Skeletal muscle satellite cell (primary cell): ENCODE results near the gene BCOR.
A peak's percentile ranks its signal among the peaks of the same experiment; 100 is the strongest.

ENCODE experiments used
- H3K27me3 ChIP-seq: 2 replicates; pipeline ENCODE4 v1.7.0; 2013; ENCODE audit warnings: low read length; ENCODE audit not compliant: control insufficient read depth, insufficient read depth
- H3K36me3 ChIP-seq: 2 replicates; pipeline ENCODE4 v1.7.0; 2013; ENCODE audit warnings: mild to moderate bottlenecking, control low read depth, low read length; ENCODE audit not compliant: insufficient read depth
- H3K4me1 ChIP-seq: 2 replicates; pipeline ENCODE4 v1.7.0; 2013; ENCODE audit warnings: low read length; ENCODE audit not compliant: control insufficient read depth, insufficient read depth
- H3K4me2 ChIP-seq: 2 replicates; pipeline ENCODE4 v1.7.0; 2013; ENCODE audit warnings: mild to moderate bottlenecking, low read length
- H3K4me3 ChIP-seq: 2 replicates; pipeline ENCODE4 v1.7.0; 2013; ENCODE audit warnings: low read length
- H3K9ac ChIP-seq: 2 replicates; pipeline ENCODE4 v1.7.0; 2013; ENCODE audit warnings: mild to moderate bottlenecking, low read depth, low read length, moderate library complexity
- H3K9me3 ChIP-seq: replicated peaks from 2 replicates; pipeline ENCODE4 v1.7.0; 2013; ENCODE audit warnings: mild to moderate bottlenecking, control low read depth, low read length

BCOR gene

DNA sequence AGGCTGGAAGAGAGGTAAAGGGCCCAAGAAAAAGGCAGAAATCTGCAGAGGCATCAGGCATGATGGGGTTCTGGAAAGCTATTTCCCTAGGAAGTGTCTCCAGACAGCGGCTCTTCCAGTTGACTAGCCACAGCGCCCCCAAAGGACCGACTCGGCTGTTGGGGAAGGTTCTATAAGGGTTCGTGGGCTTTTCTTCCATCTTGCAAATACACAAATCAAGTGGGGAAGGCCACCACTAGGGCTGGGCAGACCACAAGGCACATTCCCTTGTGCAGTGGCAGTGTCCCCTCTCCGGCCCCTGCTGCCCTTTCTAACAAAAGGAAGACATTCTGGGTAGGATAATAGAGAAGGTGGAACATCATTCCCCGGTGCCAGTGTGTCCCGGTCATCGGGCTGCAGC is 18.2 kb downstream of the BCOR start:
- H3K9me3 ChIP-seq: no peaks in the 10 kb centered on the region
- no peak overlapping the region for H3K9ac ChIP-seq
- H3K4me1 ChIP-seq: peaks cover 27% of the 10 kb centered on the region
- no peak overlapping the region for H3K4me2 ChIP-seq
- H3K27me3 ChIP-seq: no peaks in the 10 kb centered on the region
- peaks cover under 1% of the 10 kb centered on the region for H3K36me3 ChIP-seq
- H3K4me3 ChIP-seq: no peak overlapping the region

DNA sequence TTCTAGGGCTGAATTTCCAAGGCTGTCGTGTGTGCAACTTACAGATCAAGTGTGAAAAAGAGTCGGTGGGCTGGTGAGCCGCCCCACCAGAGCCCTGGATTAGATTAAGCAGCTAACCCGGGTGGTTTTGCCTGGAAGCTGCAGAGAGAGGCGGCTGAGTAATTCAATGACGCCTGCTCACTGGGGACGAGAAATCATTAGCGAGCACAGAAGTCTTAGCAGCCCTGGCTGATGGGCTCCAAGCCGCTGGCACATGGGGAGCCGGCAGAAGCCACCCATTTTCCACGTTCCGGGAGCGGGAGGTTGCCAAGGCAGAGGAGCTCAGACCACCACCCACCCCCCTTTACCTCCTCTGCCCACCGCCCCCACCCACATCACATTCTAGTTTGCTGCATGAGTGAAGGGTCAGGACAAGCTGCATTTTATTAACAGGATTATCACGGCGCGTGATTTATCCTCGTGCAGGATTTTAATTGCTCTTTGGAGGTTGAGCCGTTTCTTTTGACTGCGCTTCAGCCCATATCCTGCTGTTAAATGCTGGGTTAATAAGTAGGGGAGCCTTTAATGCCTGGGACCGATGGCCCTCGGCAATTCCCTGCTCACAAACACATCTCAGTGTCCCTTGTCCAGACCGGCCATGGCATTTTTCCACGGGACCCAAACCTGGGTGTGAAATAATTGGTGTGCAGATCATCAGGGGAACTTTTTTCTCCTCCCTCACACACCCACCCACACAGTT is 19.1 kb downstream of the BCOR start:
- Histone ChIP-seq H3K4me3 (no peak overlapping the region), H3K36me3 (peaks cover 10% of the 10 kb centered on the region), H3K4me1 (peaks cover 18% of the 10 kb centered on the region), H3K4me2 (no peak overlapping the region), H3K9me3 (no peaks in the 10 kb centered on the region), H3K9ac (no peak overlapping the region), H3K27me3 (no peaks in the 10 kb centered on the region)

GRCh38 chrX:40077906-40078305 is 19.9 kb downstream of the BCOR start:
- Histone ChIP-seq H3K9ac (no peak overlapping the region), H3K36me3 (peaks cover 17% of the 10 kb centered on the region), H3K4me3 (no peak overlapping the region), H3K4me1 (peaks cover 10% of the 10 kb centered on the region), H3K4me2 (no peak overlapping the region), H3K9me3 (no peaks in the 10 kb centered on the region), H3K27me3 (no peaks in the 10 kb centered on the region)

GRCh38 chrX:40076750-40077575 is 20.8 kb downstream of the BCOR start:
- H3K27me3 ChIP-seq: no peaks in the 10 kb centered on the region
- peak overlapping the region; percentile 9 for H3K4me2 ChIP-seq
- peaks cover 23% of the 10 kb centered on the region for H3K36me3 ChIP-seq
- H3K4me3 ChIP-seq: no peak overlapping the region
- no peaks in the 10 kb centered on the region for H3K9me3 ChIP-seq
- no peak overlapping the region for H3K9ac ChIP-seq
- H3K4me1 ChIP-seq: peaks cover 10% of the 10 kb centered on the region

GRCh38 chrX:40074959-40075332 is 22.8 kb downstream of the BCOR start:
- H3K4me3 ChIP-seq: no peak overlapping the region

DNA sequence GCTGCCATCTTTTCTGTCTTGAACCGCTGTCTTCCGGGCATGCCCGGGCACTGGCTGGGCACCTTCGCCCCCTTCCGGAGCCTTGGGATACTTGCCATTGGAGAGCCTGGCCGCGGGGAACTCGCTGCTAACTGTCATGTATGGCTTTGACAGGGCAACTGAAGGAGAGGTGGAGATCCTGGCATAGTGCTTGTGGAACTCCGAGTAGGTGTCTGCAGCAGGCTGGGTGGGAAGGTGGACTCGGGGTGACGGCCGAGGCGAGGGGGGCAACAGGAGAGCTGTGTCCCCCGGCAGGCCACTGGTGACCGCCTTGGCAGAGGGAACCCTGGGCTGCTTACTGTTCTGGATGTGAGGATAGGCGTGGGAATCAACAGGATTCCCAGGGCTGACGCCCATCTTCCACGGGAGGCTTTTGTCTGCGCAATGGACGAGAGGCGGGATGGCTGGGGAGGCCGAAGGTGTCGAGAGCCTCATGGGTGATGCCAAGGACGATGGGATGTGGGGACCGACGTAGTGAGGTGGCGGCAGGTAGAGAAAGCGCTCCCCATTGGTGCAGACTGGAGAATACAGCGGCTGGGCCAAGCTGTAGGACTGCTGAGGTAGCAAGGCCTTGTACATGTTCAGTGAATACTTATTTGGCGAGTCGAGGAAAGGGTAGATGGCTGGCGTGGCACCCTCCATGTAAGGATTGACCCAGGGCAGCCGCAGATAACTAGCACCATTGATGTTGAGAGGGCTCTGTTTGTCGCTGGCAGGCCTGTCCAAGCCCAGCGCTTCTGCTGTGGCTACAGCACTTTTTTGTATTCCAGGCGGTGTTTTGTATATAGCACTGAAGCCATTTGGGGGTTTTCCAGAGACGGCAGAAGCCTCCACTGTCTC is 23.4 kb downstream of the BCOR start:
- Histone ChIP-seq H3K4me2 (no peak overlapping the region), H3K36me3 (peaks cover 38% of the 10 kb centered on the region), H3K9me3 (no peaks in the 10 kb centered on the region), H3K4me3 (no peak overlapping the region), H3K9ac (no peak overlapping the region), H3K4me1 (peaks cover 10% of the 10 kb centered on the region), H3K27me3 (no peaks in the 10 kb centered on the region)

More at GRCh38 chrX:40074959-40075332, 22.8 kb downstream of the BCOR start:
- peaks cover 10% of the 10 kb centered on the region for H3K4me1 ChIP-seq
- no peak overlapping the region for H3K9ac ChIP-seq
- H3K36me3 ChIP-seq: peaks cover 35% of the 10 kb centered on the region
- no peak overlapping the region for H3K4me2 ChIP-seq
- H3K27me3 ChIP-seq: no peaks in the 10 kb centered on the region
- no peaks in the 10 kb centered on the region for H3K9me3 ChIP-seq

DNA sequence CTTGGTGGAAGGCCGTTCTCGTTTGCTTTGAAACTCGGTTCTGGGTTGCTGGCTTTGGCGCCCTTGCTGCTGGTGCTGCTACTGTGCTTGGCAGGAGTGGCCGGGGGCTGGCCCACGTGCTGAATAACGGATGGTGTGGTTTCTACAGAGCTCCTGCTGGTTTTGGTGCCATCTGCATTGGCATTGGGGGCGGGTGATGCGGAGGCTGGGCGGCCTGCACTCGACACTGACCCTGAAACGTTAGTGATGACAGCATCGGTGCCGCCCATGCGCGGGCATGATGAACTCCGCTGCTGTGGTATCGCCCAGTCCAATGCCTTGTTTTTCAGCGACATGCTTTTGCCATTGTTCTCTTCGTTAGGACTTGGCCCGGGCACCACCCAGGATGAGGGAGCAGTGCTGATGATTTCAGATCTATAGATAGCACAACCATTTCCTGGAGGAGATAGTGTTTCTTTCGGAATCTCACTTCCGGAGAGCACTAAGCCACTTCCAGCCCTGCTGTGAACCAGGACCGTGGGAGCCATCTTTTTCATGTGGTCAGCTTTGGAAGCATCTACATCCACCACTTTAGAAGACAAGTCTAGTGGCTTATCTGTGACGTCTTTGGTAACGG is 24.2 kb downstream of the BCOR start:
- H3K4me1 ChIP-seq: peaks cover 10% of the 10 kb centered on the region
- H3K4me3 ChIP-seq: no peak overlapping the region
- H3K36me3 ChIP-seq: peaks cover 38% of the 10 kb centered on the region
- no peaks in the 10 kb centered on the region for H3K9me3 ChIP-seq
- H3K9ac ChIP-seq: no peak overlapping the region
- H3K4me2 ChIP-seq: no peak overlapping the region
- no peaks in the 10 kb centered on the region for H3K27me3 ChIP-seq

DNA sequence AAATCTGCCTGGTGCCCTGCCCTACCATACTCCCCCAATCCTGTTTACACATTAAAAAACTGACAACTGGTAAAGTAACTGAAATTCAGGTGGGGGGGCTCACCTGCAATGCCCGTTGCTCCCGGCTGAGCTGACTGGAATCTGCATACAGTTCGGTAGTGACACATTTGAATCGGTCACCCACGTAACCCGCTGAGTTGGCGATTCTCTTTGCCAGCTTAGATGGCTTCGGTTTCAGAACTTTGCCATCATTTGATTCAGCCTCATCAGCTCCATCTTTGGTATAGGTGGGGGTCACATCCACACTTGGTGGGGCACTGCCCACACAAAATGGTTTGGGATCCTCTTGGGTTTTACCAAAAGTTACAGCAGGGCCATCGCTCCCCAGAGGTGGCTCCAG is 25.5 kb downstream of the BCOR start:
- no peak overlapping the region for H3K9ac ChIP-seq
- no peaks in the 10 kb centered on the region for H3K27me3 ChIP-seq
- no peak overlapping the region for H3K4me2 ChIP-seq
- peaks cover 43% of the 10 kb centered on the region for H3K36me3 ChIP-seq
- no peak overlapping the region for H3K4me3 ChIP-seq
- H3K9me3 ChIP-seq: no peaks in the 10 kb centered on the region
- H3K4me1 ChIP-seq: peaks cover 10% of the 10 kb centered on the region

DNA sequence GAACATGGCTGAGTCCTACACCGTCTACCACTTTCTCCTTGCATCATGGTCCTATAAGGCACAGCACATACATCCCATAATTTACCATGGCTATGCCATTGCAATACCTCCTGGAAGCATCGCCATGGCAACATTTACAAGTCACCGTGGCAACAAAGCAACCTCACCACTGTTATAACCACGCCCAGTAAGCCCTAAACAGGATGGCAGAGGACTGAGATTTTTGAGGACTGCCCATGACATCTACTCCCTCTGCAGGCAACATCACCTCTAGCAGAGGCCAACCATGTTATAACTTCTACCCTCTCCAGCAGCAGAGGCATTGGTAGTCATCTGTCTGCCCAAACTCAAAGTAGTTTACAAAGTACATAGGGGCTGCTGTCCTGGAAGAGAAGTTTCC is 29.7 kb downstream of the BCOR start:
- H3K9me3 ChIP-seq: no peaks in the 10 kb centered on the region
- no peak overlapping the region for H3K9ac ChIP-seq
- no peak overlapping the region for H3K4me2 ChIP-seq
- H3K36me3 ChIP-seq: peaks cover 40% of the 10 kb centered on the region
- no peak overlapping the region for H3K4me3 ChIP-seq
- H3K4me1 ChIP-seq: no peaks in the 10 kb centered on the region
- H3K27me3 ChIP-seq: no peaks in the 10 kb centered on the region

- Histone ChIP-seq H3K27me3 (no peaks in the 10 kb centered on the region), H3K9ac (no peak overlapping the region), H3K36me3 (peaks cover 35% of the 10 kb centered on the region)
These were observed 31.1 kb downstream of the BCOR start for GRCh38 chrX:40066700-40067099.

More at GRCh38 chrX:40066700-40067099, 31.1 kb downstream of the BCOR start:
- Histone ChIP-seq H3K4me1 (no peaks in the 10 kb centered on the region), H3K9me3 (no peaks in the 10 kb centered on the region), H3K4me2 (no peak overlapping the region), H3K4me3 (no peak overlapping the region)
